WI38 (cell line): ENCODE data around the gene CX3CL1.

ENCODE experiments used
- H3K4me3 ChIP-seq: 2 replicates; pipeline ENCODE4 v1.5.1; 2011; ENCODE audit warnings: low read depth, mild to moderate bottlenecking, control low read depth, low read length
- TF ChIP-seq, protein P1 (sequence below): IDR thresholded peaks from 2 replicates; pipeline ENCODE4 v1.5.1; 2012; ENCODE audit warnings: low read depth, mild to moderate bottlenecking, control low read depth, low read length

CX3CL1 gene

GRCh38 chr16:57432989-57433388 is 60.7 kb downstream of the CX3CL1 start:
- TF ChIP-seq, protein P1, sequence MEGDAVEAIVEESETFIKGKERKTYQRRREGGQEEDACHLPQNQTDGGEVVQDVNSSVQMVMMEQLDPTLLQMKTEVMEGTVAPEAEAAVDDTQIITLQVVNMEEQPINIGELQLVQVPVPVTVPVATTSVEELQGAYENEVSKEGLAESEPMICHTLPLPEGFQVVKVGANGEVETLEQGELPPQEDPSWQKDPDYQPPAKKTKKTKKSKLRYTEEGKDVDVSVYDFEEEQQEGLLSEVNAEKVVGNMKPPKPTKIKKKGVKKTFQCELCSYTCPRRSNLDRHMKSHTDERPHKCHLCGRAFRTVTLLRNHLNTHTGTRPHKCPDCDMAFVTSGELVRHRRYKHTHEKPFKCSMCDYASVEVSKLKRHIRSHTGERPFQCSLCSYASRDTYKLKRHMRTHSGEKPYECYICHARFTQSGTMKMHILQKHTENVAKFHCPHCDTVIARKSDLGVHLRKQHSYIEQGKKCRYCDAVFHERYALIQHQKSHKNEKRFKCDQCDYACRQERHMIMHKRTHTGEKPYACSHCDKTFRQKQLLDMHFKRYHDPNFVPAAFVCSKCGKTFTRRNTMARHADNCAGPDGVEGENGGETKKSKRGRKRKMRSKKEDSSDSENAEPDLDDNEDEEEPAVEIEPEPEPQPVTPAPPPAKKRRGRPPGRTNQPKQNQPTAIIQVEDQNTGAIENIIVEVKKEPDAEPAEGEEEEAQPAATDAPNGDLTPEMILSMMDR: no peak
- H3K4me3 ChIP-seq: no peak overlapping the region

DNA sequence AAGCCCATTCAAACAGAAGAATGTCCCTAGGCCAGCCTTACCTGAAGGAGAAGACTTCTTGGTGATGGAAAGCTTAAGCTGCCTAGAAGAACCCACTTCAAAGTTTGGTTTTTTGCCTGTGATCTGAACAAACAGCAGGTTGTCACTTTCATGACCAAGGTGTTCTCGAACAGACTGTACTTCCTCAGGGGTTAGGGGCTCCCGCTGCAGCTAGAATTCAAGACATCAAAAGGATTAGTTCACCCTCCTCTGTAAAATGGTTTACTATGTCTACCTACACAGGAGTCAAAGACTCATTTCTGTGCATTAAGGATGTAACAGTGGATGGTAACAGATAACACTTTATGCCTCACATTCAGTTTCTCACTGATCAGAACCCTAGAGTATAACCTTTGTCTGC is 61.7 kb downstream of the CX3CL1 start:
- TF ChIP-seq, protein P1: no peak
- no peak overlapping the region for H3K4me3 ChIP-seq
